Stimulated activated CD4-positive, alpha-beta T cell treated with anti-CD3 and anti-CD28 coated beads, TNF-alpha, amount 100 ng/mL, for 24 hours (primary cell): ENCODE data around the gene CHN2.
"Not testable (repeated sequence)": the region's sequence is repeated elsewhere in the genome, so short reads cannot be mapped to it uniquely, and the experiment has no call there.

Experiments used
- DNase-seq, 3 experiments: peaks; one replicate each; pipeline ENCODE4 v3.0.0-alpha.2; 2020; ENCODE audit warnings: low read depth in 3 of 3

Gene CHN2

GRCh38 chr7:29488977-29489376 lies 294.4 kb downstream of the CHN2 start:
- no peak for DNase-seq

- DNase-seq: no peak
Observed at GRCh38 chr7:29490094-29490607, 295.6 kb downstream of the CHN2 start.

GRCh38 chr7:29494350-29494749 lies 299.8 kb downstream of the CHN2 start:
- DNase-seq: no peak

- no peak for DNase-seq
Observed at GRCh38 chr7:29495653-29496052, 301.1 kb downstream of the CHN2 start.

GRCh38 chr7:29496355-29497020 lies 301.9 kb downstream of the CHN2 start:
- no peak for DNase-seq

DNA sequence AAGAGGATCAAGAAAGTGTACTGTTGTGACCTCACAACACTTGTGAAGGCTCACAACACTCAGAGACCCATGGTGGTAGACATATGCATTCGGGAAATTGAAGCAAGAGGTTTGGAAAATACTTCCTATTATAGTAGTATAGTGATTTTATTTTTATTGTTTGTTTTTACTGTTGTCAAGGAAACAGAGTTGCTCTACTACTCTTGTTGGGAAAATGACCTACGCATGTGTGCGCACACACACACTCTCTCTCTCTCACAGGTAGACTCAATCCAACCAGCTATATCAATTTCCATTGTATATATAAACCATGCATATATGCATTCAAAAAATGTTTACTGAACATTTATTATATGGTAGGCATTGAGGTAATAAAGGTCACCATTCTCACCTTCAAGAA lies 305.4 kb downstream of the CHN2 start:
- DNase-seq: no peak

- DNase-seq: no peak
Observed at GRCh38 chr7:29500719-29501118, 306.1 kb downstream of the CHN2 start.

DNA sequence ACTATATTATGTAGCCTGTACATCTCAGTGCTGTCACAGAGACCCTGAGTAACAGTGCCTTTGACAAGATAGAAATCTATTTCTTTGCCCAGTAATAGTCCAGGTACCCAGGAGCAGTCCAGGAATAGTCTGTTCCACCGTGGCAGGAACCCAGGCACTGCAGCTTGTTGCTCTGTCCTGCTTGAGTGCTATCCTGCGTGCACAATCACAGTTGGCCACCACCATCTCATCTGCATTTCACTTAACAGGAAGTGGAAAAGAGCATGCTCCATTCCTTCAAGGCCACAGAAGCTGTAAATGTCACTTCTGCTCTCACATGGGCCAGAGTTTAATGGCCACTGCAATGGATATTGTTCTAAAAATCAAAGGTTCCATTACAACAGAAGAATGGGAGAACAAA lies 307.6 kb downstream of the CHN2 start:
- DNase-seq: no peak

DNA sequence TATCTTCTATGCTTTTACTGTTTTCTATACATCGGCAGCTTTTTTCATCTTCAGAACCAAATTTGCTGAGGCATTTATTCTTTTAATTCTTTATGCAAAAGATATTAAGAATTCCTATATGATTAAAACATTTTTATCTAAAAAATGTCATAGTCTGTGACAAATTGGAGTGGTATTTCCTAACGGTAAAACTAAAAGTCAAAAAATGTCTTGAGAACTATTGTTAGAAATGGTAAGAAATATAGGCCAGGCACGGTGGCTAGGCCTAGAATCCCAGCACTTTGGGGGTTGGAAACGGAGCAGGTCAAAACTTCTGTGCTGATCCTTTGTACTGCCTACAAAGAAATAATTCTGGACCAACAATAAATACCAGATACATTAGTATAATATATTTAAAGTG lies 311.4 kb downstream of the CHN2 start:
- no peak for DNase-seq

DNA sequence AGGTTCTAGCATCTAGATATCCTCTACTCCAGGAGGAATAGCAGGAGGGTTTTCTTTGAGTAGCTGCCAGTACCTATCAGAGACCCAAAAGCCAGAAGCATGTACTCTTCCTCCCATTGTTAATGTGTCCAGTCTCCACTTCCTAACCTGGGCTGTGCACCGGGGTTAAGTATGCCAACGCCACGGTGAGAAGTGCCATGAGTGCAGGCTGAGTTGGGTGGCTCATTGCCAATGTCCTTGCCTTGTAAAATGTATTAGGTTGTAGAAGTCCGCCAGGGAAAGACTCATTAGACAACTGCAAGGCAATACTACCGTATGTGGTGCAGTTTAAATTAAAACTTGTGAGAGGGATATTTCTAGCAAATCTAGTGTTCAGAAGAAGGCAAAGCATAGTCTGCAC lies 314.0 kb downstream of the CHN2 start:
- no peak for DNase-seq

DNA sequence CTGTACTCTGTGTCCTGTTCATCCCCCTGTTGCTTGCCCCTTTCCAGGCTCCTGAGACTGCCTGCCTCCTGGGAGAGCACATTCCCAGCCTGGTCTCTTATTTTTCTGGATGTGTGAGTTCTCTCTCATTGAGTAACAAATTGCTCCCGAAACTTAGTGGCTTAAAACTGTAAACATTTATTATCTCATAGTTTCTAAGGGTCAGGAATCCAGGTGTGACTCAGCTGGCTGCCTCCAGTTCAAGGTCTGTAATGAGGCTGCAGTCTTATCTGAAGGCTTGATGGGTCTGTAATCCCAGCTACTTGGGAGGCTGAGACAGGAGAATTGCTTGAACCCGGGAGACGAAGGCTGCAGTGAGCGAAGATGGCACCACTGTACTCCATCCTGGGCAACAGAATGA lies 315.5 kb downstream of the CHN2 start:
- DNase-seq: no peak

GRCh38 chr7:29511337-29511736 lies 316.8 kb downstream of the CHN2 start:
- no peak for DNase-seq

DNA sequence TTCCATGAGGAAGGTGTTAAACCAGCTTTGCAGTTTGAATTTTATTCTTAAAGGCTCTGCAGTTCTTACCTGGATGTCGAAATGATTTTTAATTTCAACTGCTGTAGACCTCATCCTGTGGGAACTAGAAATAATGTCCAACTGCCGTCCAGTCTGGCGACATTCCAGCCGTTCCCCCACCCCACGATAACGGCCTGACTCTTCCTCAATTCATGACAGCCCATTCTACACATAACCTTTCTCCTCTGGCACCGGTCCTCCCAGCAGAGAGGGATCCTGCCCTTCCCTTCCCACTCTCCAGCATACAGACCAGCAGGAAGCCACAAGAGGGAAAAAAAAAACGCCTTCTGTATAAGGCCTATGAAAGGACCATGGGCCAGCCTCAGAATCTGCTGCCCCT lies 317.3 kb downstream of the CHN2 start:
- DNase-seq: no peak

GRCh38 chr7:29516491-29516890 lies 321.9 kb downstream of the CHN2 start:
- DNase-seq: no peak

GRCh38 chr7:29518616-29519015 lies 324.0 kb downstream of the CHN2 start:
- DNase-seq: no peak

- DNase-seq: no peak
Observed at GRCh38 chr7:29523728-29524127, 329.2 kb downstream of the CHN2 start.

DNA sequence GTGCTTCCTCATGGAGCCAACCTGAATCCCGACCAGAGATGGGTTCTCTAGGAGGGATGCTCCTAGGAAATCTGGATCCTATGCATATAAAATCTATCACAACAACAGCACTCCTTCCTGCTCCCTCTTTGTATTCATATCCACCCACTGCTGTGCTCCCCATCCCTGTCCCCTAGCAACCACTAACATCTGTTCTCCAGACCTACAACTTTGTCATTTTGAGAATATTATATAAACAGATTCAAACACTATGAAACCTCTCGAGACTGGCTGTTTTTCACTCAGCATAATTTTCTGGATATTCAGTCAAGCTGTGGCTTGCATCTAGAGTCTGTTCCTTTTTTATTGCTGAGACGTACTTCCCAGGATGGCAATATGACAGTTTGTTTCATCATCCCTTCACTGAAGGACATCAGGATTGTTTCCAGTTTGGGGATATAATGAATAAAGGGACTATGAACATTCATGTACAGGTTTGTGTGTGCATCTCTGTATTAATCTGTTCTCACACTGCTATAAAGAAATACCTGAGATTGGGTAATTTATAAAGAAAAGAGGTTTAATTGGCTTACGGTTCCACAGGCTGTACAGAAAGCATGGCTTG lies 333.0 kb downstream of the CHN2 start:
- DNase-seq: no peak

GRCh38 chr7:29528526-29528925 lies 334.0 kb downstream of the CHN2 start:
- DNase-seq: not testable (repeated sequence)
